Stimulated activated CD8-positive, alpha-beta memory T cell treated with anti-CD3 and anti-CD28 coated beads, Interleukin-7, amount 100 ng/mL, for 24 hours (primary cell): ENCODE data around the gene VEZT.
"Not testable (repeated sequence)": the region's sequence is repeated elsewhere in the genome, so short reads cannot be mapped to it uniquely, and the experiment has no call there.

Experiments
- DNase-seq: peaks from one replicate; pipeline ENCODE4 v3.0.0-alpha.2; 2020; ENCODE audit warnings: low read depth

VEZT gene

DNA sequence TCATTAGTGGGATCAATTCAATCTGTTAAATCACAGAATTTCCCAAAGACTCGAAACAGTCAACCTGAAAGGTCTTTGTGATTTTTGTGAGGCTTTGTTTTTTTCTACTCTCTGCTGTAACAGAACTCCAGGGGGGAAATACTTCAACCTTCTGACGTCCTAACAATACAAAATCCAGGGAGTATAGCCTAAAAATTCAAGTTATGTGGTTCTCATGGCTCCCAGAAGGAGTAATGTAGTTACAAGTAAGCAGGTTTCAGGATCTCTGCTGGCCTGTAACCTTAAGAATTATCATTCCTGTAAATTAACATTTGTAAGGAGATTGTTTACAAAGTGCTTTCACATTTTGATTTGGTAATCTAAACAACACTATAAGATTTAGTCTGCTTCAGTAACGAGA is 39.9 kb downstream of the VEZT start:
- DNase-seq: no peak

GRCh38 chr12:95258151-95258550 is 40.5 kb downstream of the VEZT start:
- DNase-seq: no peak

GRCh38 chr12:95258803-95259202 is 41.2 kb downstream of the VEZT start:
- DNase-seq: no peak

GRCh38 chr12:95259368-95259767 is 41.8 kb downstream of the VEZT start:
- DNase-seq: no peak

DNA sequence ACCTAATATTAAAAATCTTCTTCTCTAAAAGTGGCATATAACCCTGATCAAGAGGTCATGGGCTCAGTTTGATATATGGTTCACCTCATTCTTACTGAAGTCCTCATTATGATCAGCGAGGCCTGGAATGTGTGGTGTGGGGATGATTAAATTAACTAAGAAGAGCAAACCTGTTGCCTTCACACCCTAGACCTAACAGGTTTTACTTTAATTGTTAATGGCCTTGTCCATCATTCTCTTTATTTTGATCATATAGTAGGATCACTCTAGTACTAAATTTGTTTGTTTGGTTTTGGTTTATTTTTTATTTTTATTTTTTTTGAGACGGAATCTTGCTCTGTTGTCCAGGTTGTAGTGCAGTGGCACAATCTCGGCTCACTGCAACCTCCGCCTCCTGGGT is 43.5 kb downstream of the VEZT start:
- no peak for DNase-seq

DNA sequence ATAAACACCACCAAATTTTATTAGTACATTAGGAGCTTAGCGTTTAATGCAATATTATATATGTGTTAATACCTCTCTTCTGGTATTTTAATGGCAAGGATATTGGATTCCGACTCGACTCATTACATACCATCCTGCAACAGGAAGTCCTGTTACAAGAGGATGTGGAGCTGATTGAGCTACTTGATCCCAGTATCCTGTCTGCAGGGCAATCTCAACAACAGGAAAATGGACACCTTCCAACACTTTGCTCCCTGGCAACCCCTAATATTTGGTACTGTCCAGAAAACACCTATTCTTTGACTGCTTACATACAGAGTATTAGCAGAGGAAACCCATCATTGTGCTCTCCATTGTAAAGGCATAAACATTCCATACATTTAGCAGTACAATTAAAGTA is 45.2 kb downstream of the VEZT start:
- no peak for DNase-seq

DNA sequence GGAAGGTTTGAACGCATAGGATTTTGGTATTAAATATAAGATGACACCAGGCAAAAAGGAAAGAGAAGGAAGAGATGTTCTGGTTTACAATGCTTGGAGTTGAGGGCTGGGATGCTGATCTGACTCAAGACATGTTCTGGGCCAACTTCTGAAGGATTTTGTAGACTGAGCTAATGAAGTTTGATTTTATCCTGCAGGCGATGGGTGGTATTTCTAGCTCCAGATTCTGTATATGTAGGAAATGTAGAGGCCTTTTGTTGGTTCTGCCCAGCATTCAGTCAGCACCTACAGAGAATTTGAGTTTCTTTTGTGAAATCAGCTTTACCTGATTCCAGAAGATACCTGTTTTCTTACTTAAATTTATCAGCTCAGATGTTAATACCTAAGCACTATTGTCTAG is 48.2 kb downstream of the VEZT start:
- no peak for DNase-seq

GRCh38 chr12:95266254-95266653 is 48.6 kb downstream of the VEZT start:
- DNase-seq: no peak

DNA sequence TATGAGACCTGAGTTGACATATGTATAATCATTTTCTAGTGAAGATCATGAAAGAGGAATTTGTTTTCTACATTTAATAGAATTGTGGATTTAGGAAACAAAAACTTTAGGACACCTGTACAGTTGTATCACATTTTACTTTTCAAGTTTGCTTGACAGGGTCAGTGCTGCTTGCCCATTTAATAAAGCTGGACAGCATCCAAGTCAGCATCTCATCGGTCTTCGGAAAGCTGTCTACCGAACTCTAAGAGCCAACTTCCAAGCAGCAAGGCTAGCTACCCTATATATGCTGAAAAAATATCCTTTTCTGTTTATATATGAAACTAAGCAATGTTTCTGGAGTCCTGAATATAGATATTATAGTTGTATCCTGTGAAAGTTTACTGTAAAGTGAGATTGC is 52.3 kb downstream of the VEZT start:
- DNase-seq: no peak

GRCh38 chr12:95271465-95271864 is 53.9 kb downstream of the VEZT start:
- no peak for DNase-seq

DNA sequence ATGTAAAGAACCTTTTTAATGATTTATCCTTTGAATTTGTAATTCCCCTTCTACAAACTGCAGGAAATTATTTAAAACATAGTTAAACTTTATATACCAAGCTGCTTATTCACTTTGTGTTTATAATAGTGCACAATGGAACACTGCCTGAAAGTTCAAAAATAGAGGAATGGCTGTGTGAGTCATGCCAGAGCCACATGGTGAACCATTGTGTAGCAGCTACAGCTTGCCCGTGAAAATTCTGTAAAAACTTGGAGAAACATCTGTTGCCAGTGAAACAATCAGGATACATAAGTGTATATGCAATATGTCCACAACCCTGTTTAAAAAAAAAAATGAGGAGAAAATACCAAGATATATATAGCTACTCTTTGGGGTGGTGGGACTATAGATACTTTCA is 59.5 kb downstream of the VEZT start:
- no peak for DNase-seq

GRCh38 chr12:95279856-95280255 is 62.2 kb downstream of the VEZT start:
- no peak for DNase-seq

DNA sequence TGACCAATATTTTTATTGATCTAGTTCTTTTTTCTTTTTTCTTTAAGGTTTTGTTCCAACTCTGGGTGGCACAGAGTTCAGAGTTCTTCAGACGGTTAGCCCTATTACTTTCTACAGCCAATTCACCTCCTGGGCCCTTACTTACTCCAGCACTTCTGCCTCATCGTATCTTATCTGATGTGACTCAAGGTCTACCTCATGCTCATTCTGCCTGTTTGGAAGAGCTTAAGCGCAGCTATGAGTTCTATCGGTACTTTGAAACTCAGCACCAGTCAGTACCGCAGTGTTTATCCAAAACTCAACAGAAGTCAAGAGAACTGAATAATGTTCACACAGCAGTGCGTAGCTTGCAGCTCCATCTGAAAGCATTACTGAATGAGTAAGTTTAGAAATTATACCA is 64.7 kb downstream of the VEZT start:
- no peak for DNase-seq

- DNase-seq: no peak
Measured at GRCh38 chr12:95283371-95283770, 65.8 kb downstream of the VEZT start.

DNA sequence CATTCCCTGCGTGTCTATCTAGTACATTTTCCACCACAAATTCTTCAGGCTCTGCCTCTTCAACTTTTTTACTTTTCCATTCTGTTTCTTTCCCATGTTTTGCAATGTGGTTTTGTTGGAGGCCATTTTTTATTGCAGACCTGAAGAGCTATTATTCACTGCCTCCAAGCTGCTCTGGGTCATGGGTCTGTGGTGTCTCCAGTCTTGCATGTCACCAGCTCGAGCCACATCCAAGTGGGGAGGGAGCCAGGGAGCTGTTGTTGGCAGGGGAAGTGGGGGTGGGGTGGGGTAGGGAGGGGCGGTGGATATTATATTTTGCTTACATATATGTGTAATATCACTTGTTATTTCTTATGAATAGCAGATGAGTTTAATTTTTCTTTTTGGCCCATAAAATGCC is 69.1 kb downstream of the VEZT start:
- no peak for DNase-seq

GRCh38 chr12:95291501-95291900 is 73.9 kb downstream of the VEZT start:
- DNase-seq: no peak

- DNase-seq: no peak
Measured at GRCh38 chr12:95298916-95299315, 81.3 kb downstream of the VEZT start.

DNA sequence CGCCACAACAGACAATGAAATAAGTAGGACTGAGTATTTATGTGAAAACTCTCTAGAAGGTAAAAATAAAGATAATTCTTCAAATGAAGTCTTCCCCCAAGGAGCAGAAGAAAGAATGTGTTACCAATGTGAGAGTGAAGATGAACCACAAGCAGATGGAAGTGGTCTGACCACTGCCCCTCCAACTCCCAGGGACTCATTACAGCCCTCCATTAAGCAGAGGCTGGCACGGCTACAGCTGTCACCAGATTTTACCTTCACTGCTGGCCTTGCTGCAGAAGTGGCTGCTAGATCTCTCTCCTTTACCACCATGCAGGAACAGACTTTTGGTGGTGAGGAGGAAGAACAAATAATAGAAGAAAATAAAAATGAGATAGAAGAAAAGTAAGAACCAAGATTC is 82.7 kb downstream of the VEZT start:
- no peak for DNase-seq

- no peak for DNase-seq
Measured at GRCh38 chr12:95303476-95303875, 85.9 kb downstream of the VEZT start.

- no peak for DNase-seq
Measured at GRCh38 chr12:95304673-95305198, 87.1 kb downstream of the VEZT start.

GRCh38 chr12:95312656-95313055 is 95.0 kb downstream of the VEZT start:
- no peak for DNase-seq

DNA sequence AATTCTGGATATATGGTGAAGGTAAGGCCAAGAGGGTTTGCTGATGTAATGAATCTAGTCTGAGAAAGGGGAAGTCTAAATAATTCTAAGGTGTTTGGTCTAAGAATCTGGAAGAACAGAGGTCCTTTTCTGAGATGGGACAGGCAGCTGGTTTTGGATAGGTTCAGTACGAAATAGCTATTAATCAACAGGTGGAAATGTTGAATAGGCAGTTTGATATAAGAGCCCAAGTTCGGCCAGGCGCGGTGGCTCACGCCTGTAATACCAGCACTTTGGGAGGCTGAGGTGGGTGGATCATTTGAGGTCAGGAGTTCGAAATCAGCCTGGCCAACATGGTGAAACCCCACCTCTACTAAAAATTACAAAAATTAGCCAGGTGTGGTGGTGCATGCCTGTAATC is 97.1 kb downstream of the VEZT start:
- not testable (repeated sequence) for DNase-seq

DNA sequence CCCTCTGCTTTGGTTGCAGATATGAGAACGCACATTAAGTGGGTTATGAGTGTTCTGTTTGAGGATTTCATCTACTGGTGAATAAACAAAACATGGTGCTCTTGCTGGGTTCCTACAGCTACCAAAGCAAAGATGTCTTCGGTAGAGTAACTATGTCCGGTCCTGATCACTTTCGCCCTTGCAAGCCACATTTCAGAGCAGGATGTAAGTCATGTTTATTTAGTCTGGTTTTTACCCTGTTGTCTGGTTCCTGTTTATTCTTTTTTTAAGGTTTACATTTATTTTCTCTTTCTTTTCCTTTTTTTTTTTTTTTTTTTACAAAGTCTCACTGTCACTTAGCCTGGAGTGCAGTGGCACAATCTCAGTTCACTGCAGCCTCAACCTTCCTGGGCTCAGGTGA is 99.2 kb downstream of the VEZT start:
- DNase-seq: no peak

GRCh38 chr12:95318071-95318545 is 100.5 kb downstream of the VEZT start:
- no peak for DNase-seq
